SH-SY5Y (cell line): Measurements from ENCODE around the gene CLEC16A.

Experiments used
- GATA2 ChIP-seq: IDR thresholded peaks from 2 replicates; pipeline ENCODE4 v1.6.1; 2011; ENCODE audit warnings: mild to moderate bottlenecking, low read depth, low read length
- GATA3 ChIP-seq: IDR thresholded peaks from 2 replicates; pipeline ENCODE4 v1.6.1; 2011; ENCODE audit warnings: low read depth, mild to moderate bottlenecking, low read length, moderate library complexity

- TF ChIP-seq GATA3 (no peak), GATA2 (no peak)
Measured at GRCh38 chr16:11102523-11102898, 158.1 kb downstream of the CLEC16A start.
